Upper lobe of left lung (tissue), 6 donors: ENCODE data around the gene PRCC. TPM values are rescaled to one million over a fixed set of nuclear protein-coding genes. Genes with fewer than 3 reads are reported as not detected.

Source experiments
- ATAC-seq, 2 donors: fragments of 200-7000 bp; cut with Tn5 transposase; one replicate each; pipeline ENCODE4 v1.9.1; 2022; ENCODE audit warnings: mild to moderate bottlenecking in 2 of 2, moderate library complexity in 2 of 2; ENCODE audit not compliant: low FRiP score in 2 of 2
- DNase-seq, 2 donors: peaks; one replicate each; pipeline ENCODE4 v3.0.0-alpha.2; 2019 to 2020
- H3K27ac ChIP-seq, 4 donors: fragments of 200-600 bp; sonication (generic); one replicate each; pipeline ENCODE4 v1.5.1; 2016 to 2019
- H3K27me3 ChIP-seq, 4 donors: fragments of 200-600 bp; sonication (generic); one replicate each; pipeline ENCODE4 v1.5.1; 2017 to 2019
- H3K36me3 ChIP-seq, 4 donors: fragments of 200-600 bp; sonication (generic); one replicate each; pipeline ENCODE4 v1.5.1; 2016 to 2019
- H3K4me1 ChIP-seq, 4 donors: fragments of 200-600 bp; sonication (generic); one replicate each; pipeline ENCODE4 v1.5.1; 2018 to 2019
- H3K4me3 ChIP-seq, 4 donors: fragments of 200-600 bp; sonication (generic); one replicate each; pipeline ENCODE4 v1.5.1; 2017 to 2019; ENCODE audit warnings: mild to moderate bottlenecking in 2 of 4, moderate library complexity in 1 of 4
- H3K9me3 ChIP-seq, 4 donors: fragments of 200-600 bp; sonication (generic); one replicate each; pipeline ENCODE4 v1.5.1; 2018 to 2019
- EP300 ChIP-seq, 4 donors: sonication (generic); formaldehyde crosslinking; IDR thresholded peaks; one replicate each; pipeline ENCODE4 v1.5.1; 2017; ENCODE audit warnings: antibody characterized with exemption in 4 of 4, control low read depth in 2 of 4
- POLR2A ChIP-seq, 4 donors: fragments of 450-650 bp; IDR thresholded peaks; one replicate each; pipeline ENCODE4 v1.5.1; 2016 to 2017; ENCODE audit warnings: antibody characterized with exemption in 4 of 4, mild to moderate bottlenecking in 2 of 4
- POLR2AphosphoS5 ChIP-seq, 2 donors: sonication (generic); formaldehyde crosslinking; IDR thresholded peaks; one replicate each; pipeline ENCODE4 v1.5.1; 2017; ENCODE audit warnings: antibody characterized with exemption in 2 of 2
- WGBS, 2 donors: methylation state at CpG; one replicate each; pipeline ENCODE4 v1.1.5; 2017 to 2018; 5-methylcytosine and 5-hydroxymethylcytosine counted together
- total RNA-seq, 6 donors: library from RNA; depleted of rRNA in 4 of 6; stranded (reverse); fragments of >200 nt in 4 of 6; gene quantifications; one replicate each; pipeline versions ENCODE4 v1.1.0 to v1.2.1, GENCODE V29; 2016 to 2021
- TF ChIP-seq, protein P1 (sequence below), 6 experiments: fragments of 450-650 bp in 4 of 6; fragments of 200-600 bp in 2 of 6; sonication (generic) in 2 of 6; IDR thresholded peaks; one replicate each; pipeline ENCODE4 v1.5.1; 2016 to 2019; ENCODE audit warnings: antibody characterized with exemption in 6 of 6
- donor health status: DM: no; HTN: no; CAD: no; lungs with moderate emphysema.
- donor health status: DM: no; HTN: yes; CAD: no; lungs with severe emphysema.

The PRCC gene
- total RNA-seq, 6 donors from 2014 or later, result 36.5 to 52.4 (median 40.8) TPM

GRCh38 chr1:156834322-156834721, 67.0 kb downstream of the PRCC start:
- Histone ChIP-seq H3K9me3 (no peaks in the 10 kb centered on the region), H3K36me3 (no peaks in the 10 kb centered on the region), H3K4me3 (no peak overlapping the region), H3K4me1 (no peaks in the 10 kb centered on the region), H3K27ac (no peak overlapping the region), H3K27me3 (no peaks in the 10 kb centered on the region)
- no peak for DNase-seq
- TF ChIP-seq POLR2AphosphoS5 (IDR thresholded peaks at IDR 0.05), result no peak
- TF ChIP-seq, protein P1, sequence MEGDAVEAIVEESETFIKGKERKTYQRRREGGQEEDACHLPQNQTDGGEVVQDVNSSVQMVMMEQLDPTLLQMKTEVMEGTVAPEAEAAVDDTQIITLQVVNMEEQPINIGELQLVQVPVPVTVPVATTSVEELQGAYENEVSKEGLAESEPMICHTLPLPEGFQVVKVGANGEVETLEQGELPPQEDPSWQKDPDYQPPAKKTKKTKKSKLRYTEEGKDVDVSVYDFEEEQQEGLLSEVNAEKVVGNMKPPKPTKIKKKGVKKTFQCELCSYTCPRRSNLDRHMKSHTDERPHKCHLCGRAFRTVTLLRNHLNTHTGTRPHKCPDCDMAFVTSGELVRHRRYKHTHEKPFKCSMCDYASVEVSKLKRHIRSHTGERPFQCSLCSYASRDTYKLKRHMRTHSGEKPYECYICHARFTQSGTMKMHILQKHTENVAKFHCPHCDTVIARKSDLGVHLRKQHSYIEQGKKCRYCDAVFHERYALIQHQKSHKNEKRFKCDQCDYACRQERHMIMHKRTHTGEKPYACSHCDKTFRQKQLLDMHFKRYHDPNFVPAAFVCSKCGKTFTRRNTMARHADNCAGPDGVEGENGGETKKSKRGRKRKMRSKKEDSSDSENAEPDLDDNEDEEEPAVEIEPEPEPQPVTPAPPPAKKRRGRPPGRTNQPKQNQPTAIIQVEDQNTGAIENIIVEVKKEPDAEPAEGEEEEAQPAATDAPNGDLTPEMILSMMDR (IDR thresholded peaks at IDR 0.05), result no peak
- no peak for TF ChIP-seq EP300 (IDR thresholded peaks at IDR 0.05)
- TF ChIP-seq POLR2A (IDR thresholded peaks at IDR 0.05), result no peak
- 77 to 94% methylated on average over 3 of the region's 3 CpGs for WGBS, 2 donors
- ATAC-seq, result no peak

GRCh38 chr1:156836041-156836654, 68.8 kb downstream of the PRCC start:
- no peaks in the 10 kb centered on the region for H3K9me3 ChIP-seq
- no peak for DNase-seq
- H3K4me3 ChIP-seq, result no peak overlapping the region
- H3K36me3 ChIP-seq, result no peaks in the 10 kb centered on the region
- H3K4me1 ChIP-seq, result no peaks in the 10 kb centered on the region
- H3K27ac ChIP-seq, result no peak overlapping the region
- H3K27me3 ChIP-seq, result no peaks in the 10 kb centered on the region
- 55 to 56% methylated on average over 5 of the region's 5 CpGs for WGBS, 2 donors
- TF ChIP-seq EP300 (IDR thresholded peaks at IDR 0.05), result no peak
- no peak for TF ChIP-seq POLR2A (IDR thresholded peaks at IDR 0.05)
- no peak for TF ChIP-seq POLR2AphosphoS5 (IDR thresholded peaks at IDR 0.05)
- TF ChIP-seq, protein P1 (IDR thresholded peaks at IDR 0.05), result no peak
- no peak for ATAC-seq

- Histone ChIP-seq H3K4me1 (no peaks in the 10 kb centered on the region), H3K27me3 (no peaks in the 10 kb centered on the region), H3K36me3 (no peaks in the 10 kb centered on the region), H3K27ac (no peak overlapping the region), H3K9me3 (no peaks in the 10 kb centered on the region), H3K4me3 (no peak overlapping the region)
- no peak for TF ChIP-seq POLR2A (IDR thresholded peaks at IDR 0.05)
- TF ChIP-seq, protein P1 (IDR thresholded peaks at IDR 0.05), result no peak
- TF ChIP-seq POLR2AphosphoS5 (IDR thresholded peaks at IDR 0.05), result no peak
- TF ChIP-seq EP300 (IDR thresholded peaks at IDR 0.05), result no peak
- ATAC-seq (no peak), DNase-seq (no peak)
- WGBS, 2 donors, result 69 to 84% methylated on average over 3 to 4 of the region's 4 CpGs
Observed at GRCh38 chr1:156836892-156837291, 69.6 kb downstream of the PRCC start.

DNA sequence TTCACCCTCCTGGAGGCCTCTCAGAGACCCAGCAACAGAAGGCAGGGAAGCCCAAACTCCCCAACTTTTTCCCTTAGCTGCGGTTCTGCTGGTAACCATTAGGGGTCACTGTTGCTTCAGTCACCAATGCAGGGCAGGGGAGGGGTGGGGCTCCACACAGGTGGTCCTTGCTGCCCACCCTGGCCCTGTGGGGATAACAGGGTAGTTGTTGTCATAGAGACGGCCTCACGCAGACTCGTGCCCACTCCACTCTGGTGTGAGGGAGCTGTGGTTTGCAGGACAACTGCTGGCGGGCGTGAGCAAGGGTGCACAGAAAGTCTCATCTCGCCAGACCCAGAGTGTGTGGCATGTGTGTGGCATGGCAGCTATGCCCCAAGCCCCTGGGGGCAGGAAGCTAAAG, 71.6 kb downstream of the PRCC start:
- Histone ChIP-seq H3K27ac (no peak overlapping the region), H3K4me3 (no peak overlapping the region), H3K27me3 (peaks cover 0 to 6% (median 0%) of the 10 kb centered on the region in 4 donors), H3K4me1 (no peaks in the 10 kb centered on the region), H3K9me3 (no peaks in the 10 kb centered on the region), H3K36me3 (no peaks in the 10 kb centered on the region)
- ATAC-seq (peak in 1 of 2 donors; percentile 61), DNase-seq (no peak)
- no peak for TF ChIP-seq POLR2AphosphoS5 (IDR thresholded peaks at IDR 0.05)
- TF ChIP-seq, protein P1 (IDR thresholded peaks at IDR 0.05), result peak; percentile 68 to 80 (median 78)
- WGBS, 2 donors, result 29 to 75% methylated on average over 2 to 7 of the region's 7 CpGs
